ENCODE measurements around the gene ALKAL2.

DNA sequence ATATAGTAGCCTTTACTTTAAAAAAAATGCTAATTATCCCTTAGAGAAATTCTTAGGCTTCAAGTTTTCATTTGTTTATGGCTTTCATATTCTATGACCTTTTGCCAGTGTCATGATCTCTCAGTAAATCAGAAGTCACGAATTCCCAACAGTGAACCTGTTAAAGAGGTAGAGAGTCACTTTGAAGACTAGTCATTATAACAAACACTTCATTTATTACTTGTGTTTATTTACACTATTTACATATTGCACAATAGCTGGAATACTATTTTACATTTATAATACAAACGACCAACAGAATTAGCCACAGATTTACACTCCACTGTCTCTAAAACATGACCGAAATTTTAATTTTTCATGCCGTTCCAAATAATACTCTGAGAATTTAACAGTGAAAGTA, 8.5 kb downstream of the ALKAL2 start:
- TF ChIP-seq, protein P1, sequence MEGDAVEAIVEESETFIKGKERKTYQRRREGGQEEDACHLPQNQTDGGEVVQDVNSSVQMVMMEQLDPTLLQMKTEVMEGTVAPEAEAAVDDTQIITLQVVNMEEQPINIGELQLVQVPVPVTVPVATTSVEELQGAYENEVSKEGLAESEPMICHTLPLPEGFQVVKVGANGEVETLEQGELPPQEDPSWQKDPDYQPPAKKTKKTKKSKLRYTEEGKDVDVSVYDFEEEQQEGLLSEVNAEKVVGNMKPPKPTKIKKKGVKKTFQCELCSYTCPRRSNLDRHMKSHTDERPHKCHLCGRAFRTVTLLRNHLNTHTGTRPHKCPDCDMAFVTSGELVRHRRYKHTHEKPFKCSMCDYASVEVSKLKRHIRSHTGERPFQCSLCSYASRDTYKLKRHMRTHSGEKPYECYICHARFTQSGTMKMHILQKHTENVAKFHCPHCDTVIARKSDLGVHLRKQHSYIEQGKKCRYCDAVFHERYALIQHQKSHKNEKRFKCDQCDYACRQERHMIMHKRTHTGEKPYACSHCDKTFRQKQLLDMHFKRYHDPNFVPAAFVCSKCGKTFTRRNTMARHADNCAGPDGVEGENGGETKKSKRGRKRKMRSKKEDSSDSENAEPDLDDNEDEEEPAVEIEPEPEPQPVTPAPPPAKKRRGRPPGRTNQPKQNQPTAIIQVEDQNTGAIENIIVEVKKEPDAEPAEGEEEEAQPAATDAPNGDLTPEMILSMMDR (IDR thresholded peaks at IDR 0.05 in 2 of 3, conservative IDR thresholded peaks at IDR 0.05 in 1 of 3; ENCODE audit: borderline replicate concordance in 1 of 3, insufficient read depth in 1 of 3, low read depth in 2 of 3, low read length in 2 of 3): no peak
- TF ChIP-seq POLR2AphosphoS5 (IDR thresholded peaks at IDR 0.05; ENCODE audit: low read depth, low read length): no peak
- TF ChIP-seq EZH2 (IDR thresholded peaks at IDR 0.05): no peak
- TF ChIP-seq SIN3A (IDR thresholded peaks at IDR 0.05; ENCODE audit: low read depth): no peak
- TF ChIP-seq, protein P2, sequence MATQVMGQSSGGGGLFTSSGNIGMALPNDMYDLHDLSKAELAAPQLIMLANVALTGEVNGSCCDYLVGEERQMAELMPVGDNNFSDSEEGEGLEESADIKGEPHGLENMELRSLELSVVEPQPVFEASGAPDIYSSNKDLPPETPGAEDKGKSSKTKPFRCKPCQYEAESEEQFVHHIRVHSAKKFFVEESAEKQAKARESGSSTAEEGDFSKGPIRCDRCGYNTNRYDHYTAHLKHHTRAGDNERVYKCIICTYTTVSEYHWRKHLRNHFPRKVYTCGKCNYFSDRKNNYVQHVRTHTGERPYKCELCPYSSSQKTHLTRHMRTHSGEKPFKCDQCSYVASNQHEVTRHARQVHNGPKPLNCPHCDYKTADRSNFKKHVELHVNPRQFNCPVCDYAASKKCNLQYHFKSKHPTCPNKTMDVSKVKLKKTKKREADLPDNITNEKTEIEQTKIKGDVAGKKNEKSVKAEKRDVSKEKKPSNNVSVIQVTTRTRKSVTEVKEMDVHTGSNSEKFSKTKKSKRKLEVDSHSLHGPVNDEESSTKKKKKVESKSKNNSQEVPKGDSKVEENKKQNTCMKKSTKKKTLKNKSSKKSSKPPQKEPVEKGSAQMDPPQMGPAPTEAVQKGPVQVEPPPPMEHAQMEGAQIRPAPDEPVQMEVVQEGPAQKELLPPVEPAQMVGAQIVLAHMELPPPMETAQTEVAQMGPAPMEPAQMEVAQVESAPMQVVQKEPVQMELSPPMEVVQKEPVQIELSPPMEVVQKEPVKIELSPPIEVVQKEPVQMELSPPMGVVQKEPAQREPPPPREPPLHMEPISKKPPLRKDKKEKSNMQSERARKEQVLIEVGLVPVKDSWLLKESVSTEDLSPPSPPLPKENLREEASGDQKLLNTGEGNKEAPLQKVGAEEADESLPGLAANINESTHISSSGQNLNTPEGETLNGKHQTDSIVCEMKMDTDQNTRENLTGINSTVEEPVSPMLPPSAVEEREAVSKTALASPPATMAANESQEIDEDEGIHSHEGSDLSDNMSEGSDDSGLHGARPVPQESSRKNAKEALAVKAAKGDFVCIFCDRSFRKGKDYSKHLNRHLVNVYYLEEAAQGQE (IDR thresholded peaks at IDR 0.05; ENCODE audit: low read depth): no peak
- TF ChIP-seq, protein P3, sequence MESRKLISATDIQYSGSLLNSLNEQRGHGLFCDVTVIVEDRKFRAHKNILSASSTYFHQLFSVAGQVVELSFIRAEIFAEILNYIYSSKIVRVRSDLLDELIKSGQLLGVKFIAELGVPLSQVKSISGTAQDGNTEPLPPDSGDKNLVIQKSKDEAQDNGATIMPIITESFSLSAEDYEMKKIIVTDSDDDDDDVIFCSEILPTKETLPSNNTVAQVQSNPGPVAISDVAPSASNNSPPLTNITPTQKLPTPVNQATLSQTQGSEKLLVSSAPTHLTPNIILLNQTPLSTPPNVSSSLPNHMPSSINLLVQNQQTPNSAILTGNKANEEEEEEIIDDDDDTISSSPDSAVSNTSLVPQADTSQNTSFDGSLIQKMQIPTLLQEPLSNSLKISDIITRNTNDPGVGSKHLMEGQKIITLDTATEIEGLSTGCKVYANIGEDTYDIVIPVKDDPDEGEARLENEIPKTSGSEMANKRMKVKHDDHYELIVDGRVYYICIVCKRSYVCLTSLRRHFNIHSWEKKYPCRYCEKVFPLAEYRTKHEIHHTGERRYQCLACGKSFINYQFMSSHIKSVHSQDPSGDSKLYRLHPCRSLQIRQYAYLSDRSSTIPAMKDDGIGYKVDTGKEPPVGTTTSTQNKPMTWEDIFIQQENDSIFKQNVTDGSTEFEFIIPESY (IDR thresholded peaks at IDR 0.05; ENCODE audit: extremely low read depth, insufficient replicate concordance, low read length): no peak
- TF ChIP-seq RAD21 (IDR thresholded peaks at IDR 0.05; ENCODE audit: low read depth): no peak
- no peak for TF ChIP-seq POLR2A (IDR thresholded peaks at IDR 0.05; ENCODE audit: borderline replicate concordance, extremely low read depth, insufficient read depth, insufficient read length)

All from HCT116 (cell line).